C4-2B (cell line): Measurements from ENCODE around the gene CLEC4C.
"Not testable (repeated sequence)": the region's sequence is repeated elsewhere in the genome, so short reads cannot be mapped to it uniquely, and the experiment has no call there.

ENCODE experiments used
- H3K27ac ChIP-seq: fragments of 450-650 bp; 2 replicates; pipeline ENCODE4 v1.5.1; 2017
- CTCF ChIP-seq: fragments of 450-650 bp; conservative IDR thresholded peaks from 2 replicates; pipeline ENCODE4 v1.5.1; 2017; ENCODE audit warnings: mild to moderate bottlenecking
- ZFX ChIP-seq: fragments of 450-650 bp; IDR thresholded peaks from 2 replicates; pipeline ENCODE4 v1.6.1; 2017

CLEC4C gene

GRCh38 chr12:7747246-7747645, at the start of gene CLEC4C:
Gene CLEC4C (minus strand): TSS chr12:7747375. CDS start chr12:7747348, 27 bp downstream.
- TF ChIP-seq CTCF (no peak), ZFX (no peak)
- no peak within 1 kb of the TSS for H3K27ac ChIP-seq

GRCh38 chr12:7793211-7793610, 46.0 kb upstream of the CLEC4C start:
- H3K27ac ChIP-seq: no peak overlapping the region
- TF ChIP-seq CTCF (no peak), ZFX (no peak)

GRCh38 chr12:7788884-7789528, 41.8 kb upstream of the CLEC4C start, which contains the start of gene NANOG:
Gene NANOG (plus strand): TSS chr12:7789402. CDS start chr12:7789615, 213 bp downstream.
- H3K27ac ChIP-seq: not testable (repeated sequence)

- no peak overlapping the region for H3K27ac ChIP-seq
- TF ChIP-seq CTCF: no peak
- no peak for TF ChIP-seq ZFX
Observed at GRCh38 chr12:7788294-7788660, 41.1 kb upstream of the CLEC4C start.

- no peak overlapping the region for H3K27ac ChIP-seq
- TF ChIP-seq ZFX (no peak), CTCF (no peak)
Observed at GRCh38 chr12:7787574-7788293, 40.6 kb upstream of the CLEC4C start.

- TF ChIP-seq ZFX: no peak
- no peak for TF ChIP-seq CTCF
- H3K27ac ChIP-seq: no peak overlapping the region
Observed at GRCh38 chr12:7784701-7785100, 37.5 kb upstream of the CLEC4C start.

- H3K27ac ChIP-seq: not testable (repeated sequence)
Observed at GRCh38 chr12:7783433-7783832, 36.3 kb upstream of the CLEC4C start.

- H3K27ac ChIP-seq: no peak overlapping the region
- TF ChIP-seq ZFX (no peak), CTCF (no peak)
Observed at GRCh38 chr12:7782055-7782454, 34.9 kb upstream of the CLEC4C start.
